Measurements from ENCODE around the gene NOA1. TPM values are rescaled to one million over a fixed set of nuclear protein-coding genes. Genes with fewer than 3 reads are reported as not detected.

Gene NOA1
- total and polyA plus RNA-seq, 2 donors (not counting 3 experiments of a cell fraction or from before 2014, with no cell fraction given): 13.9 to 17.1 TPM

DNA sequence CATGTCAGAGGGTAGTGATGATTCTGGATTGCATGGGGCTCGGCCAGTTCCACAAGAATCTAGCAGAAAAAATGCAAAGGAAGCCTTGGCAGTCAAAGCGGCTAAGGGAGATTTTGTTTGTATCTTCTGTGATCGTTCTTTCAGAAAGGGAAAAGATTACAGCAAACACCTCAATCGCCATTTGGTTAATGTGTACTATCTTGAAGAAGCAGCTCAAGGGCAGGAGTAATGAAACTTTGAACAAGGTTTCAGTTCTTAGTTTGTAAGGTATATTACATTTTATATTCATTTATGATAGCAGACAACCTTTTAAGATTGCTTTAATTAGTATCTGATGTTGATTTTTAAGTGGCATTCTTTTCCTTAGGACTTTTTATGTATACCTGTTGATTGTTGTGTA, 45.5 kb downstream of the NOA1 start:
- Histone ChIP-seq H3K4me2 (ENCODE audit: insufficient read depth, low read length) (no peak overlapping the region), H3K9me3 (replicated peaks; ENCODE audit: control insufficient read depth, insufficient read depth, low read length) (no peaks in the 10 kb centered on the region), H2AFZ (ENCODE audit: low read depth, low read length) (no peak overlapping the region), H3K4me3 (replicated peaks in 1 of 3; ENCODE audit: insufficient read depth in 1 of 3, low read depth in 1 of 3, low read length in 3 of 3) (no peak overlapping the region), H4K20me1 (replicated peaks; ENCODE audit: control insufficient read depth, extremely low read depth, insufficient read depth, low read length) (no peaks in the 10 kb centered on the region), H3K4me1 (ENCODE audit: control insufficient read depth, extremely low read depth, insufficient read depth, low read length) (no peaks in the 10 kb centered on the region), H3K9ac (replicated peaks; ENCODE audit: extremely low read depth, insufficient read depth, low read length) (no peak overlapping the region), H3K27me3 (ENCODE audit: control insufficient read depth in 2 of 2, insufficient read depth in 2 of 2, low read length in 2 of 2) (no peaks in the 10 kb centered on the region), H3K79me2 (ENCODE audit: control insufficient read depth, insufficient read depth, low read length) (peaks cover 10% of the 10 kb centered on the region), H3K9me1 (replicated peaks; ENCODE audit: control insufficient read depth, extremely low read depth, insufficient read depth, low read length) (no peaks in the 10 kb centered on the region), H3K27ac (ENCODE audit: insufficient read depth, low read depth, low read length) (no peak overlapping the region), H3K36me3 (ENCODE audit: control insufficient read depth in 2 of 2, extremely low read depth in 1 of 2, insufficient read depth in 2 of 2, low read length in 2 of 2) (peaks cover 14% of the 10 kb centered on the region in 2 experiments)
- CTCF ChIA-PET: interaction anchor here (1.3 kb wide), 1 partner anchor 9 kb away, joined by 3 read pairs; no protein-coding TSS in a partner anchor
- DNase-seq (ENCODE audit: low read depth, low spot score) (no peak), FAIRE-seq (no peak)
- POLR2A ChIA-PET: interaction anchor here (1.0 kb wide), 1 partner anchor 24 kb away, joined by 3 read pairs; the partner anchor contains the start of gene REST
- dilution Hi-C loops (cut with MboI; ENCODE audit: extremely low pct_ligation_motif_present, low sequenced_read_pairs): no loop called here
- no TSS peak for BruUV-seq (replicated peaks)
- intact Hi-C loops (cut with micrococcal nuclease): no loop called here
- TF ChIP-seq GATA2 (IDR thresholded peaks at IDR 0.05; ENCODE audit: insufficient read depth, insufficient read length, low read depth, low read length): no peak
- TF ChIP-seq FOS (IDR thresholded peaks at IDR 0.05; ENCODE audit: borderline replicate concordance, insufficient read depth, low read length): no peak
- TF ChIP-seq, protein P1, sequence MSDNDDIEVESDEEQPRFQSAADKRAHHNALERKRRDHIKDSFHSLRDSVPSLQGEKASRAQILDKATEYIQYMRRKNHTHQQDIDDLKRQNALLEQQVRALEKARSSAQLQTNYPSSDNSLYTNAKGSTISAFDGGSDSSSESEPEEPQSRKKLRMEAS (IDR thresholded peaks at IDR 0.05; ENCODE audit: insufficient read depth, insufficient read length): no peak
- TF ChIP-seq JUN (IDR thresholded peaks at IDR 0.05; ENCODE audit: borderline replicate concordance, insufficient read depth, insufficient read length, low read depth): no peak
- no peak for TF ChIP-seq POLR2A (IDR thresholded peaks at IDR 0.05; ENCODE audit: low read depth, low read length)
- TF ChIP-seq MYC (IDR thresholded peaks at IDR 0.05; ENCODE audit: low read depth, low read length): no peak
- TF ChIP-seq, protein P2, sequence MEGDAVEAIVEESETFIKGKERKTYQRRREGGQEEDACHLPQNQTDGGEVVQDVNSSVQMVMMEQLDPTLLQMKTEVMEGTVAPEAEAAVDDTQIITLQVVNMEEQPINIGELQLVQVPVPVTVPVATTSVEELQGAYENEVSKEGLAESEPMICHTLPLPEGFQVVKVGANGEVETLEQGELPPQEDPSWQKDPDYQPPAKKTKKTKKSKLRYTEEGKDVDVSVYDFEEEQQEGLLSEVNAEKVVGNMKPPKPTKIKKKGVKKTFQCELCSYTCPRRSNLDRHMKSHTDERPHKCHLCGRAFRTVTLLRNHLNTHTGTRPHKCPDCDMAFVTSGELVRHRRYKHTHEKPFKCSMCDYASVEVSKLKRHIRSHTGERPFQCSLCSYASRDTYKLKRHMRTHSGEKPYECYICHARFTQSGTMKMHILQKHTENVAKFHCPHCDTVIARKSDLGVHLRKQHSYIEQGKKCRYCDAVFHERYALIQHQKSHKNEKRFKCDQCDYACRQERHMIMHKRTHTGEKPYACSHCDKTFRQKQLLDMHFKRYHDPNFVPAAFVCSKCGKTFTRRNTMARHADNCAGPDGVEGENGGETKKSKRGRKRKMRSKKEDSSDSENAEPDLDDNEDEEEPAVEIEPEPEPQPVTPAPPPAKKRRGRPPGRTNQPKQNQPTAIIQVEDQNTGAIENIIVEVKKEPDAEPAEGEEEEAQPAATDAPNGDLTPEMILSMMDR (IDR thresholded peaks at IDR 0.05; ENCODE audit: extremely low read depth in 1 of 2, insufficient read depth in 1 of 2, low read depth in 1 of 2, low read length in 2 of 2): no peak
- no peak for TF ChIP-seq POLR2AphosphoS5 (IDR thresholded peaks at IDR 0.05; ENCODE audit: insufficient read depth, low read depth, low read length)
- TF ChIP-seq EZH2 (IDR thresholded peaks at IDR 0.05; ENCODE audit: borderline replicate concordance, low read depth, low read length, severe bottlenecking): no peak

All from endothelial cell of umbilical vein (primary cell).